GM12878 (cell line): ENCODE measurements around the gene FNDC3A. TPM values are rescaled to one million over a fixed set of nuclear protein-coding genes. Genes with fewer than 3 reads are reported as not detected.

ENCODE experiments used
- ATAC-seq: fragments of 200-7000 bp; cut with Tn5 transposase; 3 replicates; pipeline ENCODE4 v1.9.1; 2020; ENCODE audit warnings: mild to moderate bottlenecking, moderate library complexity
- BruUV-seq: library from RNA; stranded (reverse); fragments of 400-500 nt; replicated peaks from 2 replicates; lab custom pipeline; 2021; lab: Mats Ljungman, UMichigan
- CTCF ChIA-PET: fragments of 300-600 bp; sonication (Branson Sonifier 250); formaldehyde crosslinking; extraction: SDS; loops from one replicate; lab custom pipeline; 2021; ENCODE audit warnings: inconsistent platforms; lab: Yijun Ruan, JAX
- POLR2A ChIA-PET: fragments of 350-600 bp; formaldehyde crosslinking; extraction: SDS; loops from one replicate; lab custom pipeline; 2021; ENCODE audit warnings: inconsistent platforms; lab: Charles Lee
- RAD21 ChIA-PET: fragments of 300-600 bp; sonication (Branson Sonifier 250); formaldehyde crosslinking; loops from one replicate; lab custom pipeline; 2023; ENCODE audit warnings: antibody characterized with exemption; ENCODE audit not compliant: unreplicated experiment; lab: Charles Lee
- SMC1A ChIA-PET: fragments of 300-600 bp; sonication (Branson Sonifier 250); formaldehyde crosslinking; loops from one replicate; lab custom pipeline; 2023; ENCODE audit not compliant: unreplicated experiment, uncharacterized antibody; lab: Charles Lee
- DNase-seq: peaks from one replicate; pipeline ENCODE4 v3.0.0-alpha.2; 2011; ENCODE audit warnings: low read depth, low spot score
- FAIRE-seq: peaks from 3 replicates; lab custom pipeline; 2011; peaks lifted over from hg19 to GRCh38; lab: Jason Lieb, UNC
- H2AFZ ChIP-seq: 2 replicates; pipeline ENCODE4 v1.6.0; 2011; ENCODE audit warnings: low read depth, low read length, control low read depth; ENCODE audit not compliant: control insufficient read depth
- H3K27ac ChIP-seq: 2 replicates; pipeline ENCODE4 v1.5.1; 2011; ENCODE audit warnings: control low read depth; ENCODE audit not compliant: control insufficient read depth, insufficient read depth
- H3K27me3 ChIP-seq, 2 experiments: replicated peaks in 1 of 2; 2 replicates each; pipeline versions ENCODE4 v1.6.0 to v1.6.1; 2011; ENCODE audit warnings: low read length in 1 of 2; ENCODE audit not compliant: control insufficient read depth in 2 of 2, insufficient read depth in 2 of 2
- H3K36me3 ChIP-seq, 2 experiments: 2 replicates each; pipeline ENCODE4 v1.5.1; 2011; ENCODE audit warnings: low read length in 1 of 2; ENCODE audit not compliant: control insufficient read depth in 2 of 2, insufficient read depth in 2 of 2
- H3K4me1 ChIP-seq: 2 replicates; pipeline ENCODE4 v1.6.1; 2011; ENCODE audit warnings: mild to moderate bottlenecking, low read length, moderate library complexity, mixed read lengths; ENCODE audit not compliant: control insufficient read depth, insufficient read depth
- H3K4me2 ChIP-seq: 2 replicates; pipeline ENCODE4 v1.6.0; 2011; ENCODE audit warnings: control low read depth; ENCODE audit not compliant: control insufficient read depth, insufficient read depth
- H3K4me3 ChIP-seq: fragments of 200-600 bp; sonication (generic); 2 replicates; pipeline ENCODE4 v1.5.1; 2016
- H3K79me2 ChIP-seq: 2 replicates; pipeline ENCODE4 v1.6.0; 2011; ENCODE audit warnings: low read length; ENCODE audit not compliant: control insufficient read depth, insufficient read depth
- H3K9ac ChIP-seq: 2 replicates; pipeline ENCODE4 v1.8.0; 2011; ENCODE audit warnings: low read length, control low read depth, mixed read lengths; ENCODE audit not compliant: control insufficient read depth, insufficient read depth
- H3K9me3 ChIP-seq: replicated peaks from 3 replicates; pipeline ENCODE4 v1.5.1; 2011; ENCODE audit warnings: mild to moderate bottlenecking, low read length; ENCODE audit not compliant: control insufficient read depth, insufficient read depth
- H4K20me1 ChIP-seq: 2 replicates; pipeline ENCODE4 v1.6.0; 2011; ENCODE audit not compliant: control insufficient read depth, insufficient read depth
- CBX3 ChIP-seq: fragments of 200-600 bp; sonication (generic); IDR thresholded peaks from 2 replicates; pipeline ENCODE4 v1.6.1; 2016; ENCODE audit warnings: low read depth, borderline replicate concordance
- CHD2 ChIP-seq: IDR thresholded peaks from 2 replicates; pipeline ENCODE4 v1.6.1; 2011; ENCODE audit warnings: low read depth, low read length, improper control_type of control experiment, borderline replicate concordance
- EP300 ChIP-seq, 2 experiments: fragments of 150-350 bp in 1 of 2; IDR thresholded peaks; 2 replicates each; pipeline ENCODE4 v1.6.1; 2011 to 2012; ENCODE audit warnings: low read depth in 2 of 2, low read length in 2 of 2, borderline replicate concordance in 1 of 2, improper control_type of control experiment in 1 of 2, inconsistent platforms in 1 of 2; ENCODE audit not compliant: control insufficient read depth in 1 of 2
- FOXK2 ChIP-seq: fragments of 450-650 bp; IDR thresholded peaks from 2 replicates; pipeline ENCODE4 v1.6.1; 2017; ENCODE audit warnings: mild to moderate bottlenecking, moderate library complexity
- HCFC1 ChIP-seq: fragments of 150-350 bp; IDR thresholded peaks from 2 replicates; pipeline ENCODE4 v1.6.1; 2014; ENCODE audit warnings: low read length
- IRF4 ChIP-seq: IDR thresholded peaks from 2 replicates; pipeline ENCODE4 v1.6.1; 2011; ENCODE audit warnings: low read depth, low read length
- NR2C1 ChIP-seq: fragments of 450-650 bp; IDR thresholded peaks from 2 replicates; pipeline ENCODE4 v1.6.1; 2017; ENCODE audit warnings: antibody characterized with exemption, mild to moderate bottlenecking, moderate library complexity
- NR2F1 ChIP-seq: fragments of 450-650 bp; conservative IDR thresholded peaks from 2 replicates; pipeline ENCODE4 v1.6.1; 2017; ENCODE audit warnings: mild to moderate bottlenecking
- SIX5 ChIP-seq: IDR thresholded peaks from 2 replicates; pipeline ENCODE4 v1.6.1; 2011; ENCODE audit warnings: mild to moderate bottlenecking, low read depth, low read length, moderate library complexity; ENCODE audit not compliant: severe bottlenecking
- SKIL ChIP-seq: fragments of 450-650 bp; IDR thresholded peaks from 2 replicates; pipeline ENCODE4 v1.6.1; 2017; ENCODE audit warnings: mild to moderate bottlenecking, low read depth, inconsistent platforms; ENCODE audit not compliant: poor library complexity, severe bottlenecking
- SREBF2 ChIP-seq: IDR thresholded peaks from 2 replicates; pipeline ENCODE4 v1.6.1; 2012; ENCODE audit warnings: mild to moderate bottlenecking, low read length
- STAT1 ChIP-seq: fragments of 450-650 bp; conservative IDR thresholded peaks from 2 replicates; pipeline ENCODE4 v1.6.1; 2014; ENCODE audit warnings: antibody characterized with exemption, mild to moderate bottlenecking
- TARDBP ChIP-seq: IDR thresholded peaks from 2 replicates; pipeline ENCODE4 v1.6.1; 2016; ENCODE audit warnings: borderline replicate concordance
- ZBTB33 ChIP-seq: fragments of 450-650 bp; IDR thresholded peaks from 2 replicates; pipeline ENCODE4 v1.6.1; 2017; ENCODE audit warnings: mild to moderate bottlenecking
- WGBS: methylation state at CpG from one replicate; pipeline ENCODE4 v1.1.6; 2016; ENCODE audit warnings: low lambda C conversion rate; ENCODE audit not compliant: insufficient replicate concordance, insufficient coverage; ENCODE audit errors: missing lambda C conversion rate; 5-methylcytosine and 5-hydroxymethylcytosine counted together
- in situ Hi-C: fragments of 300-500 bp; cut with MboI; formaldehyde crosslinking; loops from 9 replicates; pipeline ENCODE4 v1.14.3; 2018; ENCODE audit warnings: mixed read lengths
- intact Hi-C: fragments of 100-400 bp; cut with micrococcal nuclease; formaldehyde crosslinking; loops from one replicate; pipeline ENCODE4 v1.14.2; 2022; ENCODE audit not compliant: unreplicated experiment
- polyA plus RNA-seq, 11 experiments: library from polyadenylated mRNA; depleted of rRNA in 4 of 11; unstranded in 6 of 11; stranded (reverse) in 5 of 11; fragments of >200 nt; fragmentation: Nextera tagmentation in 4 of 11; fragmentation: Illumina TruSeq in 1 of 11; extraction: Ambion mirVana in 4 of 11; extraction: Trizol in 1 of 11; gene quantifications; 1 replicate in 1 of 11; 2 replicates in 10 of 11; pipeline versions ENCODE4 v1.2.1 to v1.2.3, GENCODE V29; 2011 to 2016; ENCODE audit warnings: inconsistent platforms in 2 of 11, missing spikeins in 2 of 11, low read depth in 1 of 11
- total RNA-seq, 4 experiments: library from RNA; depleted of rRNA in 3 of 4; stranded (reverse); fragments of >200 nt in 3 of 4; fragmentation: Illumina TruSeq in 1 of 4; extraction: Trizol in 1 of 4; gene quantifications; 2 replicates each; pipeline versions ENCODE4 v1.2.1 to v1.2.3, GENCODE V29; 2013 to 2021
- TF ChIP-seq, protein P1 (sequence below): fragments of 450-650 bp; IDR thresholded peaks from 2 replicates; pipeline ENCODE4 v1.6.1; 2016; ENCODE audit warnings: mild to moderate bottlenecking

FNDC3A gene
- total and polyA plus RNA-seq, 10 of the 15 experiments (the other 5 are each of a cell fraction or from before 2014, with no cell fraction given): 6.3 to 46.4 (median 22.8) TPM

DNA sequence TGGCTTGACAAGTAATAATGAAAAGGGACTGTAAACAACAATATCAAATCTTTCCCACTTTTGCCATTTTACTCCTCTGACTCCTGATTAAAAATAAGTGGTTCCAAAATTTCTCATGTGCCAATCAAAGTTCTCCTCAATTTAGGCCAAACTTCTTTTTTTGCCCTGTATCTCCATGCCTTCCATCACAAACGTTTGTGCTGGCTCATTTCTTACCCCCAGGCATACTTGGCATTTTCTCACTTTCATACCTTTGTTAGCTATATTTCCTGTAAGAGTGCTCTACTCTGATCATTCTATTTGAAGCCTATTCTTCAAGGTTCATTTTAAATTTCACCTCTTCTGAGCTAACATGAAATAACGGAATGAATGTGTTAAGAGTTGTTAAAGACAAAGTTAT, 10.0 kb upstream of the FNDC3A start:
- TF ChIP-seq IRF4: no peak
- no peak for TF ChIP-seq TARDBP
- no peak for TF ChIP-seq SIX5
- no peak for TF ChIP-seq SREBF2
- TF ChIP-seq NR2F1: no peak
- TF ChIP-seq STAT1: no peak
- TF ChIP-seq EP300 (IDR thresholded peaks at IDR 0.05; ENCODE audit: borderline replicate concordance in 1 of 2, control insufficient read depth in 1 of 2, low read depth in 2 of 2, low read length in 2 of 2): no peak
- TF ChIP-seq HCFC1: no peak
- no peak for TF ChIP-seq FOXK2
- no peak for TF ChIP-seq NR2C1
- no peak for TF ChIP-seq CBX3
- TF ChIP-seq, protein P1, sequence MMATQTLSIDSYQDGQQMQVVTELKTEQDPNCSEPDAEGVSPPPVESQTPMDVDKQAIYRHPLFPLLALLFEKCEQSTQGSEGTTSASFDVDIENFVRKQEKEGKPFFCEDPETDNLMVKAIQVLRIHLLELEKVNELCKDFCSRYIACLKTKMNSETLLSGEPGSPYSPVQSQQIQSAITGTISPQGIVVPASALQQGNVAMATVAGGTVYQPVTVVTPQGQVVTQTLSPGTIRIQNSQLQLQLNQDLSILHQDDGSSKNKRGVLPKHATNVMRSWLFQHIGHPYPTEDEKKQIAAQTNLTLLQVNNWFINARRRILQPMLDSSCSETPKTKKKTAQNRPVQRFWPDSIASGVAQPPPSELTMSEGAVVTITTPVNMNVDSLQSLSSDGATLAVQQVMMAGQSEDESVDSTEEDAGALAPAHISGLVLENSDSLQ: no peak
- no peak for TF ChIP-seq ZBTB33
- no peak for TF ChIP-seq CHD2
- TF ChIP-seq SKIL: no peak
- CTCF ChIA-PET: no interaction called here
- no TSS peak for BruUV-seq

More for the DNA sequence above, 10.0 kb upstream of the FNDC3A start:
- no peak overlapping the region for H3K4me3 ChIP-seq
- ChIA-PET SMC1A (no interaction called here), RAD21 (no interaction called here), POLR2A (no interaction called here)
- H3K9me3 ChIP-seq: no peaks in the 10 kb centered on the region; the same call in 2 of the 3 replicates
- 23% methylated on average over 2 of the region's 2 CpGs for WGBS
- DNase-seq (no peak), FAIRE-seq (no peak), ATAC-seq (no peak)
- H3K79me2 ChIP-seq: no peaks in the 10 kb centered on the region
- no peak overlapping the region for H3K4me2 ChIP-seq
- no peaks in the 10 kb centered on the region for H3K4me1 ChIP-seq
- H4K20me1 ChIP-seq: no peaks in the 10 kb centered on the region
- no peak overlapping the region for H3K9ac ChIP-seq
- H3K36me3 ChIP-seq: no peaks in the 10 kb centered on the region
- in situ Hi-C loops (no loop called here), intact Hi-C loops (no loop called here)
- H2AFZ ChIP-seq: no peak overlapping the region
- no peak overlapping the region for H3K27ac ChIP-seq
- no peaks in the 10 kb centered on the region for H3K27me3 ChIP-seq
